ENCODE results near the gene OLFM2.

GRCh38 chr19:9858766-9859165 is 77.5 kb downstream of the OLFM2 start:
- TF ChIP-seq TAF1 (IDR thresholded peaks at IDR 0.05; ENCODE audit: low read depth, low read length), result no peak
- TF ChIP-seq POLR2AphosphoS5 (IDR thresholded peaks at IDR 0.05; ENCODE audit: low read depth, low read length), result no peak
- TF ChIP-seq POLR2A (IDR thresholded peaks at IDR 0.05; ENCODE audit: low read depth, low read length), result no peak
- TF ChIP-seq PAX5 (IDR thresholded peaks at IDR 0.05; ENCODE audit: insufficient read depth, low read length, severe bottlenecking), result no peak
- TF ChIP-seq SPI1 (IDR thresholded peaks at IDR 0.05; ENCODE audit: low read depth, low read length), result no peak
- TF ChIP-seq POU2F2 (IDR thresholded peaks at IDR 0.05; ENCODE audit: low read depth, low read length), result no peak

All from GM12891 (cell line).